NCI-H1105 (cell line): ENCODE data around the gene PTPRD.
"Not testable (repeated sequence)": the region's sequence is repeated elsewhere in the genome, so short reads cannot be mapped to it uniquely, and the experiment has no call there.

ENCODE experiments used
- DNase-seq: peaks from one replicate; lab custom pipeline; 2025; lab: John Stamatoyannopoulos, UW

The PTPRD gene

DNA sequence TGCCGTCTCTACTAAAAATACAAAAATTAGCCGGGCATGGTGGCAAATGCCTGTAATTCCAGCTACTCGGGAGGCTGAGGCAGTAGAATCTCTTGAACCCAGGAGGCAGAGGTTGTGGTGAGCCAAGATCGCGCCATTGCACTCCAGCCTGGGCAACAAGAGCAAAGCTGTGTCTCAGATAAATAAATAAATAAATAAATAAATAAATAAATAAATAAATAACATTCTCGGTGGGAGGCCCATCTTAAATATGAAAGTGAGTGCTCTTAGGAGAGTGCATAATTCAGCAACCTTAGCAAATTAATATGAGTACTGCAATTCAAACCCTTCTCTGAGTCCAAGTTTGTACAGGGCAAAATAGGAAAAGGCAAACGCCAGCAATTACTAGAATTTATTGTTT lies 1302.1 kb downstream of the PTPRD start:
- DNase-seq: not testable (repeated sequence)

GRCh38 chr9:9305600-9305999 lies 1307.2 kb downstream of the PTPRD start:
- no peak for DNase-seq

DNA sequence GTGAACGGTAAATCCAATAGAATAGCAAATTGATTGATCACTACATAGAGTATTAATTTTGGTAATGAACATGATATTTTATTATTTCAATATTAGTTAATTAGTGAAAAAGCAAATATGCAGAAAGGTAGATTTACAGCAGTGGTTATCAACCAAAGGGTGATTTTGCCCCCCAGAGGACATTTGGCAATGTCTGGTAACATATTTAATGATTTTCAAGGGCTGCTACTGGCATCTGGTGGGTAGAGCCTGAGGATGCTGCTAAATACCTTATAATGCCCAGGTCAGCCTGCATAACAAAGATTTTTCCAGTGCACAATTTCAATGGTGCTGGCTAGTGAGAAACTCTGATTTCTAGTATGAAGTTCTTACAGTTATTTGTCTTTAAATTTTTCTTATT lies 1313.7 kb downstream of the PTPRD start:
- no peak for DNase-seq

- no peak for DNase-seq
These were observed 1326.8 kb downstream of the PTPRD start for GRCh38 chr9:9286001-9286400.

DNA sequence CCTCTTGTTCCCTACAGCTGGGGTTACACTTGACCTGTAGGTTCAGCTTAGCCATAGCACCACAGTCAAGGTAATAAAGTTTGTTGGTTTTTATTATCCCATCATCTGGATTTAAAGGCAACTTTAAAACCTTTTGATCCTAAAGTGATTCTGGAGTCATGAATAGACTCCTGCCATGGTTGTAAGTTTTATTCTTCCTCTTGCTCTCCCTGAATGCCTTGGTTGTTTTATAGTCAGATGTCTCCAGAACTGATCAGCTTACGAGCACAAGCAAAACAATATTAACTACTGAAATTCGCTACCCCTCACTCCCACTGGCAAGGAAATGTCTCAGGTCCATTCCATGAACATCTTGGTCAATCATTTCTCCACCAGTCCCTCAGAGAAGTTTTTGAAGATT lies 1328.6 kb downstream of the PTPRD start:
- DNase-seq: no peak

DNA sequence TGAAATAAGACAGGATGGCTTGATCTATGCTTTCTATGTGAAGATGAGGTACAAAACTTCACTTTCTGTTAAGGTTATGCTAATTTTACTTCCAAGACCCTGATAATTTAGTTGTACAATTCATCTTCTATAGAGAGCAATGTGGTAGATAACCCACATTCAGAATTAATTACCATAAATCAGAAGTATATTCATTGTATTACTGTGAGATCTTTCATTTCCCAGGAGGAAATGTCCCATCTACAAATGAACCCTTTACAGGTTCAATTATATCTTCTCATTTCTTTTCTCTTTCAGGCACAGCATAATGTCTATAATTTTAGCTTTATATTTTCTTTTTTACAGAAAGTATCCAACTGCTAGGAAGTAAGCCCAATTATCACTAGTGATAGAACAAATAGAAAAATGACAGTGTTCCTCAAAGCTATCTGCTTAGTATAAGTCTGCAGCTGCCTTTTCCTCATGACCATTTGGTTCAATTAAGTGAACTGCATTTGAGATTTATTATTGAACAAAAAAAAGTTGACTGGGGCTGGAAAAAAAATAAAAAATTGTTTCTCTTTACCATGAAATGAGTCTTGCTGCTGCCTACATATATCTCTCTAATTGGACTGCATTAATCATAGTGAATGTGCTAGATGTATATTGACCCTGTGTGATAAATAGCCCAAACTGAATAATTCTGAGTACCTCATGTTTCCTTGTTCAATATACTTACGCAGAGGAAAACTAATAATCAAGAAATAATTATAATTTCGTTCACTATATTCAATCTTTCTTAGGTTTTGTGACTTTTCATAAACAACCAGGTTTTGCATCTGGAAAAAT lies 1329.4 kb downstream of the PTPRD start:
- DNase-seq: no peak

DNA sequence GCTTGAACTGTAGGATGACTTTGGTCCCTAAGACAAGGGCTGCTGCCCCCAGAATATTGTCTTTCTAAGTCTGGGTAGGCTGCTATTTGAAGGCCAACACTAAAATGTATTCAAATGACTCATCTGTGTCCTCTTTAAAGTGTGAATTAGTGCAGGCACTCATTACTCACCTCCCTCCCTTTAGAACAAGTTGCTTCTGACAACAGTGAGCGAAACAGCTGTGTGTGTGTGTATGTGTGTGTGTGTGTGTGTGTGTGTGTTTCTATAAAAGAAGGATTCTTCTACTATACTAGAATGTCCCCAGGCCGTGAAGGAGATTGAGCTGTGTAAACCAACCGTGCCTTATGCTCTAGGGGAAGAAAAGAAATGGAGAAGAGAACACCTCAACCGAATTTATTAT lies 1337.2 kb downstream of the PTPRD start:
- no peak for DNase-seq

DNA sequence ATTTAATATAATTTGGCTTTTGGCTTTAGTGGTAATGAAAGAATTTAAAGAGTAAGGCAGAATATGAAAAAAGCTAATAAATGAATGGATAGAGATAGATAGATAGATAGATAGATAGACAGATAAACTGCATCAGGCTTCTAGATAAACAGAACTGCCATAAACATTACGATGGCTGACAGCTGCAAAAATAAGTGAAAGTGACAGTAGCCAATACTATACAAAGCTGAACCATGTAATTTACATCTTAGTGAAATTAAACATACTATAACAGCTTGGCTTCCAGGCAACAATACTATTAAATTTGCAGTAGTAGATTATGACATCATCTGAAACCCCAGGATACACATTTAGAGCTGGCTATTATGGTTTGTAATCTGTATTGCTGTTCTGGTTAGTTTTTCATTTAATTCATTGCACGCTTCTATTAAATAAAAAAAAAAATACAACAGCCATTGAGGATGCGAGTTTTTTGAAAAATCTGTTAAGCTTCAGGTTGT lies 1354.8 kb downstream of the PTPRD start:
- no peak for DNase-seq

DNA sequence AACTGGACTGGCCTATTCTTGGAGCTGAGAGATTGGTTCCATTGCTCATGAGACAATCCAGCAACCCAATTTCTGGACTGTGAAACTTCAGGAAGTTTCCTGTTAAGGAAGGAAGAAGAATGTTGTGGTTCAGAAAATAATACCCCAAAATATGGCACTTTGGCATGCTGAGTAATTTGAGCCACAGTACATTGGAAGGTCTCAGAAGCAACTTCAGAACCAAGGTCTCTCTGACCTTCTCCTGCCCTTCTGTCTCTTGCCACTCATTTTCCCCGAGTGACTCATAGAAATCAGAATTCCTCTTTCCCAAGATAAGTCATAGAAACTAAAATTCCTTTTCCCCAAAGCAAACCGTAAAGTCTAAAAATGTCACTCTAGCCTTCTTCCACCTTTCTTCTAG lies 1366.1 kb downstream of the PTPRD start:
- no peak for DNase-seq

GRCh38 chr9:9231946-9232345 lies 1380.9 kb downstream of the PTPRD start:
- DNase-seq: no peak

DNA sequence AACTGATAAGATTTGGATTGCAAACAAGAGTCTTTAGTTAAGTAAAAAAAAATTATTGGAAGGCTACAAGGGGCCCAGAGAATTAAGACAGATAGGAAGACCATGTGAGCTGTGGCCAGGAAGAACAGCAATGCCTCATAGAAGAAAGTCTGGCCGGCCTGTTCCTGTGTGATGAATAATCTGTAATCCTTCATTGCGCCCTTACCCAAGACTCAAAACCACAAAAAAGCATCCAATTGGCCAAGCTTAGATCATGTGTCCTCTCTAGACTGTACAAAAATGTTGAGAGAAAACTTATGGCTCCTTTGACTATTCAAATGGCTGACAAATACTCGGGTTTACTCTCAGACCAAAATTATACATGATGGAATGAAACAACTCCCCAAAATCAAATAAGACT lies 1383.5 kb downstream of the PTPRD start:
- no peak for DNase-seq

- DNase-seq: no peak
These were observed 1389.6 kb downstream of the PTPRD start for GRCh38 chr9:9223175-9223574.

DNA sequence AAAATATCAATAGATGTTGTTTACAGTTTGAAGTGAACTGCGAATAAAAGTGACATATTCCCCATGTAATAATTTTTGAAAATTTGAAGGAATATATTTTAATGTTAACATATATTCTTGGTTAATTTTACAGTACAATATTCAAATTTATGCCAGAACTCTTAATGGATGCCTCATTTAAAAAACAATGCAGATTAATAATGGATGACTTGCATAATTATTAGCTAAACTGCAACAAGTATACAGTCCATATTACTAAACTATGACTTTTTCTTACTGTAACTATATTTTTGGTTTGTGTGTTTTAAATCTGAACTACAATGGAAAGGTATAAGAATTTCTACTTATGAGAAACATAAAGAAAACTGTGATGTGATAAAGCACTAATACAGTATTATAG lies 1390.1 kb downstream of the PTPRD start:
- no peak for DNase-seq

DNA sequence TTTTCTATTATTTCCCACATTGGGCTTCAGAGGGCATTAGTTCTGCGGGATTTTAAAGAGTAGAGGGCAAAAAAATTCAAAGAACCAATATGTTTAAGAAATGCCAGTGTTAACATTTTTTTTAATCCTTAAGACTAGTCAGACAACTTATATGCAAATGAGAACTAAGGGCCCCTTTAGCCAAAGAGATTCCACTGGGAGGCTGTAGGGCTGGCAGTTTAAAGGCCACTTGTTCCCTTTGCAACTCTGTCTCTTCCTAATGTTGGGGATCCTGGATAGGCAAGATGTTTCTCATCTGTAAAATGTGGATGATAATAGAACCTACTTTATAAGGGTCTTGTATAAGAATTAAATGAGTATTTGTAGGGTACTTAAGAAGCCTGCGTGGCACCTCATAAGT lies 1395.9 kb downstream of the PTPRD start:
- no peak for DNase-seq

DNA sequence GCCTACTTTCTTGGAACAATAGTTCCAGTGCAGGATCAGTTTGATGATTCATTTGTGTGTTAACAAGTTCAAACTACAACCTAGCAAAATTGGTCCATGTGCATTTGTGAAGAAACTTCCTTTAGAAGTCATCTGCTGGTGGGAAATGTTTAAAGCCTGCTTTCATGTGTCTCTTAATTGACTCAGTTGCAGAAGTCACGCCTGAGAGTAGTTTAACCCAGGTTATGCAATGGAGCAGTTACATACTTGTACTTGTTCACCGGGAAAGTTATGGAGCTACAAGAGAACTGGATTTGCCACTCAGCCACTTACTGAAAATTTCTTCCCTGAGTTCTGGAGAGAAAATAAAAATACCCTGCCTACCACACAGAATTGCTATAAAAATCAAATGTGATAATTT lies 1397.8 kb downstream of the PTPRD start:
- DNase-seq: no peak

GRCh38 chr9:9214066-9214465 lies 1398.7 kb downstream of the PTPRD start:
- no peak for DNase-seq

DNA sequence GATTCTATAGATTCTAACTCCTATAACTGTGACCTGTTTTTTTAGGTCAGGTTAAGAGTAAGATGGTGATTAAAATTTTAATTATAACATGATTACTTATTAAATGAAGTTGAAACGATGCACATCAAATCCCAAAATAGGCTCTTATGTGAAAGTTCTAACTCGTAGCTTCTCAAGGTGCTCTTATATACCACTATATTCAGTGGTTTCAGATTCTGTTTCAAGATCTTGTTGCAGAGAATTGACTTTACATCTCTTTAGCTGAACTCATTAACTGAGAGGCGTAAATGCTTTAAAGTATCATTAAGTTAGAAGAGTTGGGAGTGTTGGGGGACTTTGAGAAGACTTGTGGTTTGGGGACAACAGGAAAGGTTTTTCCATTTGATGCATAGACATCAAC lies 1399.8 kb downstream of the PTPRD start:
- DNase-seq: no peak

DNA sequence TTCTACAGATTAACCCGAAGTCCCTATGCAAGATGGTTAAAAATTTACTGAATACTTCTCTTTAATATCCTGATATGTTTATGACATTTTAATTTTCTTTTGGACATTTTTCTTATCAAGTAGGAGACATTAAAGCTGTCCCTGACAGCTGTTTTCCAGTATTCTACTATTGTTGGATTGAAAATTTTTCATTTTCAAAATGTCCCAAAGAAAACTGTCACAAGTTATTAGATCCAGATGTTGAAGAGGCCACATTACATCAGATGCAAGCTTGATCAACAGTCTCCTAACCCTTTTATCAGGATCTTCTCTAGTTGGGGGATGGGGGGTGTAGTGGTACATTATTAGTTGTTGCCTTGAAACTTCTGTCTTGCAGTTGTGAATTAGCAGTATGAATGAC lies 1410.5 kb downstream of the PTPRD start:
- no peak for DNase-seq

DNA sequence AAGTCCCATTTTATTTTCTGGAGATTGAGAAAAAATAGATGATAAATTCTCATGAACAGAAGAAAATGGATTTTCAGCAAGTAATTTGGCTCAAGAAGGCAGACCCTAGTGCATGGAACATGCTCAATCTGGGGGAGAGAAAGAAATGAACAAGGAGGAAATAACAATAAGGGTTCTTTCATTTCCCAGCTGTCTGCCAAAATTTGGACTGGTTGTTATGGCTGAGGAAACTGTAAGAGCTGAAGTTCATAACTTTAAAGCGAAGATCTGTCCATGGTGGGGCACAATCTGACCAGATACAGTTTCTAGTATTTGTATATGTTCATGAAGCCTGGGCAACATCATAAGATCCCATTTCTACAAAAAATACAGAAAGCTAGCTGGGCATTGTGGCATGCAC lies 1426.7 kb downstream of the PTPRD start:
- no peak for DNase-seq

DNA sequence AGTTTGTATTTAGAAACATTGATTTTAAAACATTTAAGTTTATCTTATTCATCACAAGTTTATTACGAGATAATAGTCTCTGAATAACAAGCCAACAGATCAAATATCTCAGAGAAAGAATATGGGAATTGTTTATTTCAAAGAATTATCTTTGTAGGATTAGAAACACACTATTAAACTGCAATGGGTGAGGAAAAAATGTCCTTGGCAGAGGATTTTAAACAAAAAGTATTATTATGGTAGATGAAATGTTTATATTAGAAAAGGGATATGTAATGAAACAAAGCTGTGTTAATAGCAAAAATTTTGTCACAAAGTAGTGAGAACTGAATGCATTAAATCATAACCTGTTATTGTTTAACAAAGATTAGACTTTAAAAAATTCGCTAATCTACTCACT lies 1430.4 kb downstream of the PTPRD start:
- no peak for DNase-seq

GRCh38 chr9:9177081-9177480 lies 1435.7 kb downstream of the PTPRD start:
- DNase-seq: no peak

- no peak for DNase-seq
These were observed 1438.4 kb downstream of the PTPRD start for GRCh38 chr9:9174358-9174757.

- DNase-seq: no peak
These were observed 1439.5 kb downstream of the PTPRD start for GRCh38 chr9:9173264-9173663.
